SK-N-SH treated with all-trans-retinoic acid at 6 μM for 48 hours (cell line): ENCODE results near the gene GLMP.

Experiments
- ATAC-seq: fragments of 200-7000 bp; cut with Tn5 transposase; 3 replicates; pipeline ENCODE4 v1.9.1; 2020; ENCODE audit warnings: mild to moderate bottlenecking, moderate library complexity
- ARNTL ChIP-seq: fragments of 450-650 bp; formaldehyde crosslinking; IDR thresholded peaks from 2 replicates; pipeline ENCODE4 v1.5.0; 2020; ENCODE audit warnings: low read depth, mild to moderate bottlenecking, moderate library complexity, borderline replicate concordance
- CSDC2 ChIP-seq: fragments of 250-450 bp; sonication (Bioruptor Pico); IDR thresholded peaks from 2 replicates; pipeline ENCODE4 v1.5.0; 2020; ENCODE audit warnings: mild to moderate bottlenecking, moderate library complexity
- ESRRG ChIP-seq: fragments of 250-450 bp; sonication (Bioruptor Pico); IDR thresholded peaks from 2 replicates; pipeline ENCODE4 v1.6.1; 2021; ENCODE audit warnings: mild to moderate bottlenecking
- GLIS3 ChIP-seq: fragments of 250-450 bp; sonication (Bioruptor Pico); IDR thresholded peaks from 2 replicates; pipeline ENCODE4 v1.5.0; 2020; ENCODE audit warnings: mild to moderate bottlenecking, moderate library complexity
- ISL1 ChIP-seq: fragments of 250-450 bp; sonication (Bioruptor Pico); IDR thresholded peaks from 2 replicates; pipeline ENCODE4 v2.1.2; 2022; ENCODE audit warnings: mild to moderate bottlenecking, moderate library complexity
- OSR1 ChIP-seq: fragments of 250-450 bp; sonication (Bioruptor Pico); IDR thresholded peaks from 2 replicates; pipeline ENCODE4 v1.8.0; 2022; ENCODE audit warnings: moderate library complexity, mild to moderate bottlenecking, inconsistent platforms
- PATZ1 ChIP-seq: fragments of 250-450 bp; sonication (Bioruptor Pico); IDR thresholded peaks from 2 replicates; pipeline ENCODE4 v1.8.0; 2020; ENCODE audit warnings: mild to moderate bottlenecking, moderate library complexity, borderline replicate concordance
- POU6F1 ChIP-seq: fragments of 250-450 bp; sonication (Bioruptor Pico); IDR thresholded peaks from 2 replicates; pipeline ENCODE4 v1.8.0; 2021; ENCODE audit warnings: low read depth, mild to moderate bottlenecking, moderate library complexity, borderline replicate concordance
- PPARA ChIP-seq: fragments of 250-450 bp; sonication (Bioruptor Pico); IDR thresholded peaks from 2 replicates; pipeline ENCODE4 v1.5.0; 2020; ENCODE audit warnings: mild to moderate bottlenecking, borderline replicate concordance
- RARB ChIP-seq: fragments of 250-450 bp; sonication (Bioruptor Pico); IDR thresholded peaks from 2 replicates; pipeline ENCODE4 v1.8.0; 2021; ENCODE audit warnings: mild to moderate bottlenecking, moderate library complexity
- SNAI2 ChIP-seq: fragments of 250-450 bp; sonication (Bioruptor Pico); IDR thresholded peaks from 2 replicates; pipeline ENCODE4 v1.5.0; 2020; ENCODE audit warnings: mild to moderate bottlenecking, moderate library complexity
- TCF4 ChIP-seq: fragments of 250-450 bp; sonication (Bioruptor Pico); IDR thresholded peaks from 2 replicates; pipeline ENCODE4 v1.8.0; 2021; ENCODE audit warnings: mild to moderate bottlenecking, moderate library complexity, borderline replicate concordance
- TOX ChIP-seq: fragments of 250-450 bp; sonication (Bioruptor Pico); IDR thresholded peaks from 2 replicates; pipeline ENCODE4 v1.8.0; 2021; ENCODE audit warnings: mild to moderate bottlenecking, moderate library complexity, borderline replicate concordance
- TSHZ2 ChIP-seq: fragments of 250-450 bp; sonication (Bioruptor Pico); IDR thresholded peaks from 2 replicates; pipeline ENCODE4 v1.5.0; 2020; ENCODE audit warnings: mild to moderate bottlenecking, moderate library complexity
- ZC3H10 ChIP-seq: fragments of 250-450 bp; sonication (Bioruptor Pico); IDR thresholded peaks from 2 replicates; pipeline ENCODE4 v1.5.1; 2021; ENCODE audit warnings: mild to moderate bottlenecking, moderate library complexity
- ZFP3 ChIP-seq: fragments of 250-450 bp; sonication (Bioruptor Pico); IDR thresholded peaks from 2 replicates; pipeline ENCODE4 v1.5.0; 2020; ENCODE audit warnings: mild to moderate bottlenecking, moderate library complexity
- ZFP30 ChIP-seq: fragments of 450-650 bp; formaldehyde crosslinking; IDR thresholded peaks from 2 replicates; pipeline ENCODE4 v1.5.0; 2022; ENCODE audit warnings: mild to moderate bottlenecking, moderate library complexity
- ZNF565 ChIP-seq: fragments of 450-650 bp; formaldehyde crosslinking; conservative IDR thresholded peaks from 2 replicates; pipeline ENCODE4 v1.5.0; 2020; ENCODE audit warnings: low read depth, mild to moderate bottlenecking, moderate library complexity
- ZNF70 ChIP-seq: fragments of 450-650 bp; formaldehyde crosslinking; IDR thresholded peaks from 2 replicates; pipeline ENCODE4 v1.5.0; 2020; ENCODE audit warnings: mild to moderate bottlenecking, moderate library complexity
- TF ChIP-seq, protein P1 (sequence below): fragments of 250-450 bp; sonication (Bioruptor Pico); IDR thresholded peaks from 2 replicates; pipeline ENCODE4 v1.5.1; 2020; ENCODE audit warnings: low read depth, mild to moderate bottlenecking, moderate library complexity
- TF ChIP-seq, protein P2 (sequence below): fragments of 250-450 bp; sonication (Bioruptor Pico); IDR thresholded peaks from 2 replicates; pipeline ENCODE4 v1.5.1; 2021; ENCODE audit warnings: mild to moderate bottlenecking, moderate library complexity

Gene GLMP

DNA sequence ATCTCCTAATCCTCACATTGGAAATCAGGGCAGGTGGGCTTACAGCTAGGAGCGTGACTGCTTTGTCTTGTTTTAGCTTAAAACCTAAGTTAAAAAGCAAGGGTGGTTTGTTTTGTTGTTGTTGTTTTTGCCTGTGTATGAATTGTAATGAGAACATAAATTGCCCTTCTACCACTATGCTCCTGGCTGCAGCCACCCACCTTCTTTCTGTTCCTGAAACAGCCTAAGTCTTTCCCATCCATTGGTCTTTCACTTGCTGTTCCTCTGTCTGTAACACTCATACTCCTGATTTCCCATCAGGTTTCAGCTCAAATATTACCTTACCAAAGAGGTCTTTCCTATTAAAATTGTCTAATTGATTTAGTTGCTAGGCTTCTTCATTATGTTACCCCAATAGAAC is 12.0 kb downstream of the GLMP start:
- no peak for ATAC-seq
- no peak for TF ChIP-seq OSR1 (CRISPR knock-in tag)
- TF ChIP-seq ISL1 (CRISPR knock-in tag) = no peak

- ATAC-seq = peak; percentile 96
- TF ChIP-seq PPARA (CRISPR knock-in tag) = no peak
- TF ChIP-seq CSDC2 (CRISPR knock-in tag) = no peak
- TF ChIP-seq ZC3H10 (CRISPR knock-in tag) = peak; percentile 84
- TF ChIP-seq, protein P1, sequence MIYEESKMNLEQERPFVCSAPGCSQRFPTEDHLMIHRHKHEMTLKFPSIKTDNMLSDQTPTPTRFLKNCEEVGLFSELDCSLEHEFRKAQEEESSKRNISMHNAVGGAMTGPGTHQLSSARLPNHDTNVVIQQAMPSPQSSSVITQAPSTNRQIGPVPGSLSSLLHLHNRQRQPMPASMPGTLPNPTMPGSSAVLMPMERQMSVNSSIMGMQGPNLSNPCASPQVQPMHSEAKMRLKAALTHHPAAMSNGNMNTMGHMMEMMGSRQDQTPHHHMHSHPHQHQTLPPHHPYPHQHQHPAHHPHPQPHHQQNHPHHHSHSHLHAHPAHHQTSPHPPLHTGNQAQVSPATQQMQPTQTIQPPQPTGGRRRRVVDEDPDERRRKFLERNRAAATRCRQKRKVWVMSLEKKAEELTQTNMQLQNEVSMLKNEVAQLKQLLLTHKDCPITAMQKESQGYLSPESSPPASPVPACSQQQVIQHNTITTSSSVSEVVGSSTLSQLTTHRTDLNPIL (CRISPR knock-in tag) = no peak
- no peak for TF ChIP-seq ISL1 (CRISPR knock-in tag)
- no peak for TF ChIP-seq ZNF70 (CRISPR knock-in tag)
- TF ChIP-seq TCF4 (CRISPR knock-in tag) = no peak
- TF ChIP-seq OSR1 (CRISPR knock-in tag) = no peak
Measured at GRCh38 chr1:156282479-156283222, 12.8 kb downstream of the GLMP start, which contains the start of gene SMG5. Gene SMG5 (minus strand): TSS chr1:156282825. CDS start chr1:156282680, 145 bp downstream.

- ATAC-seq = peak; percentile 7
- no peak for TF ChIP-seq POU6F1 (CRISPR knock-in tag)
- no peak for TF ChIP-seq ZNF565
- TF ChIP-seq TCF4 (CRISPR knock-in tag) = no peak
- no peak for TF ChIP-seq ISL1 (CRISPR knock-in tag)
- TF ChIP-seq ZFP30 = no peak
- no peak for TF ChIP-seq ZNF70 (CRISPR knock-in tag)
- TF ChIP-seq ARNTL = no peak
- no peak for TF ChIP-seq ZC3H10 (CRISPR knock-in tag)
- TF ChIP-seq ESRRG (CRISPR knock-in tag) = no peak
- TF ChIP-seq TOX = no peak
- TF ChIP-seq, protein P2, sequence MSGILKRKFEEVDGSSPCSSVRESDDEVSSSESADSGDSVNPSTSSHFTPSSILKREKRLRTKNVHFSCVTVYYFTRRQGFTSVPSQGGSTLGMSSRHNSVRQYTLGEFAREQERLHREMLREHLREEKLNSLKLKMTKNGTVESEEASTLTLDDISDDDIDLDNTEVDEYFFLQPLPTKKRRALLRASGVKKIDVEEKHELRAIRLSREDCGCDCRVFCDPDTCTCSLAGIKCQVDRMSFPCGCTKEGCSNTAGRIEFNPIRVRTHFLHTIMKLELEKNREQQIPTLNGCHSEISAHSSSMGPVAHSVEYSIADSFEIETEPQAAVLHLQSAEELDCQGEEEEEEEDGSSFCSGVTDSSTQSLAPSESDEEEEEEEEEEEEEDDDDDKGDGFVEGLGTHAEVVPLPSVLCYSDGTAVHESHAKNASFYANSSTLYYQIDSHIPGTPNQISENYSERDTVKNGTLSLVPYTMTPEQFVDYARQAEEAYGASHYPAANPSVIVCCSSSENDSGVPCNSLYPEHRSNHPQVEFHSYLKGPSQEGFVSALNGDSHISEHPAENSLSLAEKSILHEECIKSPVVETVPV = no peak
- no peak for TF ChIP-seq TSHZ2 (CRISPR knock-in tag)
- TF ChIP-seq, protein P1 (CRISPR knock-in tag) = no peak
- TF ChIP-seq OSR1 (CRISPR knock-in tag) = no peak
- TF ChIP-seq GLIS3 = no peak
- TF ChIP-seq CSDC2 (CRISPR knock-in tag) = no peak
- TF ChIP-seq ZFP3 (CRISPR knock-in tag) = no peak
- no peak for TF ChIP-seq RARB (CRISPR knock-in tag)
- TF ChIP-seq PATZ1 (CRISPR knock-in tag) = no peak
- no peak for TF ChIP-seq SNAI2 (CRISPR knock-in tag)
- TF ChIP-seq, all 23 proteins: peak for 0
Measured at GRCh38 chr1:156281693-156282478, 13.6 kb downstream of the GLMP start.
